Stimulated activated naive CD8-positive, alpha-beta T cell treated with anti-CD3 and anti-CD28 coated beads, Interleukin-15, amount 100 ng/mL, for 72 hours (primary cell): Measurements from ENCODE around the gene PPP1R13L.
"Not testable (repeated sequence)": the region's sequence is repeated elsewhere in the genome, so short reads cannot be mapped to it uniquely, and the experiment has no call there.

Source experiments
- ATAC-seq: fragments of 150-1000 bp; cut with Tn5 transposase; 2 replicates; pipeline ENCODE4 v1.10.0; 2021; ENCODE audit warnings: mild to moderate bottlenecking, moderate library complexity
- DNase-seq, 2 donors: peaks; one replicate each; pipeline ENCODE4 v3.0.0; 2021 to 2022
- H3K27ac Mint-ChIP-seq, 2 donors: one replicate each; pipeline ENCODE4 v1.8.0; 2022; ENCODE audit warnings: mild to moderate bottlenecking in 2 of 2, mixed read lengths in 2 of 2, moderate library complexity in 2 of 2
- H3K27me3 Mint-ChIP-seq: one replicate; pipeline ENCODE4 v1.8.0; 2022; ENCODE audit warnings: mixed read lengths
- H3K4me1 Mint-ChIP-seq: one replicate; pipeline ENCODE4 v1.8.0; 2022; ENCODE audit warnings: mild to moderate bottlenecking, mixed read lengths
- H3K4me3 Mint-ChIP-seq, 2 donors: one replicate each; pipeline ENCODE4 v1.8.0; 2022; ENCODE audit warnings: mild to moderate bottlenecking in 2 of 2, mixed read lengths in 2 of 2, moderate library complexity in 1 of 2
- H3K9me3 Mint-ChIP-seq, 2 donors: one replicate each; pipeline ENCODE4 v1.8.0; 2022; ENCODE audit warnings: mixed read lengths in 2 of 2

Gene PPP1R13L

GRCh38 chr19:45420356-45420755 lies 15.5 kb upstream of the PPP1R13L start:
- Mint-ChIP-seq H3K4me3 (peak overlapping the region in 1 of 2 donors; percentile 39), H3K9me3 (no peaks in the 10 kb centered on the region), H3K27ac (peak overlapping the region in 1 of 2 donors; percentile 84), H3K27me3 (no peaks in the 10 kb centered on the region), H3K4me1 (peaks cover 72% of the 10 kb centered on the region)
- ATAC-seq, result no peak
- DNase-seq, result no peak

- no peak for DNase-seq
- ATAC-seq, result no peak
- no peaks in the 10 kb centered on the region for H3K9me3 Mint-ChIP-seq
- H3K4me1 Mint-ChIP-seq, result peaks cover 72% of the 10 kb centered on the region
- no peaks in the 10 kb centered on the region for H3K27me3 Mint-ChIP-seq
- H3K4me3 Mint-ChIP-seq, result peak overlapping the region in 1 of 2 donors; percentile 59
- no peak overlapping the region for H3K27ac Mint-ChIP-seq
Observed at GRCh38 chr19:45419895-45420294, 15.0 kb upstream of the PPP1R13L start.

GRCh38 chr19:45419396-45419795 lies 14.5 kb upstream of the PPP1R13L start:
- ATAC-seq (no peak), DNase-seq (no peak)
- Mint-ChIP-seq H3K4me1 (peaks cover 67% of the 10 kb centered on the region), H3K9me3 (no peaks in the 10 kb centered on the region), H3K27me3 (no peaks in the 10 kb centered on the region), H3K4me3 (peak overlapping the region; percentile 46 to 59), H3K27ac (peak overlapping the region in 1 of 2 donors; percentile 31)

- no peaks in the 10 kb centered on the region for H3K9me3 Mint-ChIP-seq
- H3K4me3 Mint-ChIP-seq, result no peak overlapping the region
- DNase-seq (no peak), ATAC-seq (no peak)
- H3K27me3 Mint-ChIP-seq, result no peaks in the 10 kb centered on the region
- peak overlapping the region in 1 of 2 donors; percentile 3 for H3K27ac Mint-ChIP-seq
- peaks cover 61% of the 10 kb centered on the region for H3K4me1 Mint-ChIP-seq
Observed at GRCh38 chr19:45418802-45419201, 13.9 kb upstream of the PPP1R13L start.

GRCh38 chr19:45417151-45417550 lies 12.3 kb upstream of the PPP1R13L start:
- Mint-ChIP-seq H3K27me3 (no peaks in the 10 kb centered on the region), H3K27ac (peak overlapping the region in 1 of 2 donors; percentile 59), H3K4me1 (peaks cover 44% of the 10 kb centered on the region), H3K9me3 (no peaks in the 10 kb centered on the region), H3K4me3 (no peak overlapping the region)
- no peak for DNase-seq
- ATAC-seq, result no peak

GRCh38 chr19:45414468-45414867 lies 9.6 kb upstream of the PPP1R13L start:
- H3K9me3 Mint-ChIP-seq, result no peaks in the 10 kb centered on the region
- H3K27ac Mint-ChIP-seq, result peak overlapping the region in 1 of 2 donors; percentile 36
- ATAC-seq (no peak), DNase-seq (no peak)
- H3K27me3 Mint-ChIP-seq, result no peaks in the 10 kb centered on the region
- H3K4me3 Mint-ChIP-seq, result no peak overlapping the region
- peaks cover 27% of the 10 kb centered on the region for H3K4me1 Mint-ChIP-seq

- Mint-ChIP-seq H3K4me1 (peaks cover 27% of the 10 kb centered on the region), H3K4me3 (no peak overlapping the region), H3K27me3 (no peaks in the 10 kb centered on the region), H3K9me3 (no peaks in the 10 kb centered on the region), H3K27ac (peak overlapping the region; percentile 43 to 50)
- DNase-seq (no peak), ATAC-seq (no peak)
Observed at GRCh38 chr19:45413497-45413896, 8.6 kb upstream of the PPP1R13L start.

- not testable (repeated sequence) for DNase-seq, H3K27me3 Mint-ChIP-seq, H3K27ac Mint-ChIP-seq, H3K4me3 Mint-ChIP-seq, ATAC-seq, H3K9me3 Mint-ChIP-seq
- peaks cover 43% of the 10 kb centered on the region for H3K4me1 Mint-ChIP-seq
Observed at GRCh38 chr19:45410330-45410729, 5.5 kb upstream of the PPP1R13L start.

- Mint-ChIP-seq H3K4me3 (no peak overlapping the region), H3K4me1 (peaks cover 51% of the 10 kb centered on the region), H3K27me3 (peaks cover 7% of the 10 kb centered on the region), H3K9me3 (no peaks in the 10 kb centered on the region), H3K27ac (no peak overlapping the region)
- ATAC-seq (no peak), DNase-seq (no peak)
Observed at GRCh38 chr19:45409557-45409920, 4.7 kb upstream of the PPP1R13L start.

GRCh38 chr19:45408830-45409556 lies 4.1 kb upstream of the PPP1R13L start:
- Mint-ChIP-seq H3K4me1 (peaks cover 56% of the 10 kb centered on the region), H3K4me3 (no peak overlapping the region), H3K9me3 (no peaks in the 10 kb centered on the region), H3K27me3 (peaks cover 12% of the 10 kb centered on the region), H3K27ac (peak overlapping the region in 1 of 2 donors; percentile 88)
- ATAC-seq, result no peak
- no peak for DNase-seq

- Mint-ChIP-seq H3K27ac (no peak overlapping the region), H3K4me3 (peak overlapping the region; percentile 46 to 66)
- no peak for DNase-seq
Observed at GRCh38 chr19:45408121-45408520, 3.3 kb upstream of the PPP1R13L start.

GRCh38 chr19:45407585-45407984 lies 2.7 kb upstream of the PPP1R13L start:
- ATAC-seq, H3K27ac Mint-ChIP-seq, H3K9me3 Mint-ChIP-seq, DNase-seq: not testable (repeated sequence)
- peaks cover 26% of the 10 kb centered on the region for H3K27me3 Mint-ChIP-seq
- H3K4me1 Mint-ChIP-seq, result peaks cover 70% of the 10 kb centered on the region
- H3K4me3 Mint-ChIP-seq, result peak overlapping the region in 1 of 2 donors; percentile 92

More at GRCh38 chr19:45408121-45408520, 3.3 kb upstream of the PPP1R13L start:
- Mint-ChIP-seq H3K27me3 (peaks cover 21% of the 10 kb centered on the region), H3K4me1 (peaks cover 65% of the 10 kb centered on the region), H3K9me3 (no peaks in the 10 kb centered on the region)
- ATAC-seq, result no peak

GRCh38 chr19:45407091-45407375 lies 2.2 kb upstream of the PPP1R13L start:
- Mint-ChIP-seq H3K4me1 (peaks cover 76% of the 10 kb centered on the region), H3K27me3 (peaks cover 32% of the 10 kb centered on the region), H3K4me3 (peak overlapping the region; percentile 92 to 100), H3K9me3 (no peaks in the 10 kb centered on the region), H3K27ac (peak overlapping the region; percentile 44 to 99)
- DNase-seq, result no peak
- ATAC-seq, result no peak

GRCh38 chr19:45406226-45407090 lies 1.6 kb upstream of the PPP1R13L start, which contains the start of gene POLR1G:
TSS of gene POLR1G (plus strand) at chr19:45406644. CDS start at chr19:45406697, 53 bp downstream.
- Mint-ChIP-seq H3K27me3 (peaks cover 34% of the 10 kb centered on the region), H3K4me1 (peaks cover 76% of the 10 kb centered on the region), H3K27ac (peak within 1 kb of the TSS; percentile 94 to 99), H3K4me3 (peak within 1 kb of the TSS; percentile 92 to 100), H3K9me3 (no peaks in the 10 kb centered on the region)
- DNase-seq (peak; percentile 83 to 84), ATAC-seq (peak; percentile 86)

GRCh38 chr19:45405435-45406225 lies 761 bp upstream of the PPP1R13L start:
- Mint-ChIP-seq H3K27me3 (peaks cover 34% of the 10 kb centered on the region), H3K27ac (peak overlapping the region; percentile 94 to 99), H3K4me3 (peak overlapping the region; percentile 92 to 100), H3K4me1 (peaks cover 75% of the 10 kb centered on the region), H3K9me3 (no peaks in the 10 kb centered on the region)
- peak; percentile 62 for ATAC-seq
- peak; percentile 79 to 82 for DNase-seq
